K562 (cell line): ENCODE measurements around the gene CSTPP1.

Experiments
- CBFB ChIP-seq: sonication (generic); formaldehyde crosslinking; IDR thresholded peaks from 2 replicates; pipeline ENCODE4 v1.4.0; 2020; ENCODE audit warnings: mild to moderate bottlenecking, missing genetic modification reagents
- CBX5 ChIP-seq: IDR thresholded peaks from 2 replicates; pipeline ENCODE4 v1.6.1; 2014; ENCODE audit warnings: low read depth, borderline replicate concordance
- MTA2 ChIP-seq: fragments of 450-650 bp; IDR thresholded peaks from 2 replicates; pipeline ENCODE4 v1.6.1; 2016; ENCODE audit warnings: low read depth
- PCBP1 ChIP-seq: fragments of 200-400 bp; formaldehyde crosslinking; IDR thresholded peaks from 2 replicates; pipeline ENCODE4 v1.6.1; 2018; ENCODE audit warnings: mild to moderate bottlenecking, low read depth, low read length; ENCODE audit not compliant: poor library complexity, severe bottlenecking
- POLR2A ChIP-seq: fragments of 450-650 bp; conservative IDR thresholded peaks from 2 replicates; pipeline ENCODE4 v1.6.1; 2016
- POLR2AphosphoS5 ChIP-seq: IDR thresholded peaks from 2 replicates; pipeline ENCODE4 v1.6.1; 2011; ENCODE audit warnings: mild to moderate bottlenecking, low read depth, low read length, moderate library complexity; ENCODE audit not compliant: control insufficient read depth, insufficient read depth
- TEAD2 ChIP-seq: fragments of 450-650 bp; IDR thresholded peaks from 2 replicates; pipeline ENCODE4 v1.6.1; 2016; ENCODE audit warnings: missing genetic modification characterization, control low read depth, missing compliant biosample characterization
- ZNF274 ChIP-seq: IDR thresholded peaks from 2 replicates; pipeline ENCODE4 v1.6.1; 2011; ENCODE audit warnings: low read depth, mild to moderate bottlenecking, low read length, moderate library complexity, borderline replicate concordance
- ZNF282 ChIP-seq: sonication (generic); formaldehyde crosslinking; IDR thresholded peaks from 2 replicates; pipeline ENCODE4 v1.8.1; 2023; ENCODE audit warnings: missing genetic modification reagents
- ZNF584 ChIP-seq: fragments of 200-800 bp; sonication (Bioruptor generic); IDR thresholded peaks from 2 replicates; pipeline ENCODE4 v1.6.1; 2016; ENCODE audit warnings: low read depth, mild to moderate bottlenecking, missing genetic modification characterization, missing compliant biosample characterization
- TF ChIP-seq, protein P1 (sequence below): fragments of 450-650 bp; IDR thresholded peaks from 2 replicates; pipeline ENCODE4 v1.6.1; 2016; ENCODE audit warnings: low read depth, mild to moderate bottlenecking, moderate library complexity
- TF ChIP-seq, protein P2 (sequence below): sonication (generic); formaldehyde crosslinking; IDR thresholded peaks from 2 replicates; pipeline ENCODE4 v1.8.1; 2023; ENCODE audit warnings: mild to moderate bottlenecking, missing genetic modification reagents
- TF ChIP-seq, protein P3 (sequence below), 2 experiments: fragments of 450-650 bp in 1 of 2; sonication (generic) in 1 of 2; formaldehyde crosslinking in 1 of 2; IDR thresholded peaks in 1 of 2; conservative IDR thresholded peaks in 1 of 2; 2 replicates each; pipeline versions ENCODE4 v1.6.1 to v1.8.1; 2016 to 2023; ENCODE audit warnings: mild to moderate bottlenecking in 2 of 2, moderate library complexity in 2 of 2, inconsistent platforms in 1 of 2, missing genetic modification reagents in 1 of 2
- TF ChIP-seq, protein P4 (sequence below), 3 experiments: IDR thresholded peaks in 2 of 3; conservative IDR thresholded peaks in 1 of 3; 2 replicates each; pipeline ENCODE4 v1.5.1; 2011 to 2012; ENCODE audit warnings: low read length in 3 of 3, mild to moderate bottlenecking in 3 of 3, control low read depth in 2 of 3, improper control_type of control experiment in 1 of 3, inconsistent platforms in 1 of 3, low read depth in 1 of 3, mixed read lengths in 1 of 3, moderate library complexity in 1 of 3; ENCODE audit not compliant: insufficient read depth in 2 of 3

DNA sequence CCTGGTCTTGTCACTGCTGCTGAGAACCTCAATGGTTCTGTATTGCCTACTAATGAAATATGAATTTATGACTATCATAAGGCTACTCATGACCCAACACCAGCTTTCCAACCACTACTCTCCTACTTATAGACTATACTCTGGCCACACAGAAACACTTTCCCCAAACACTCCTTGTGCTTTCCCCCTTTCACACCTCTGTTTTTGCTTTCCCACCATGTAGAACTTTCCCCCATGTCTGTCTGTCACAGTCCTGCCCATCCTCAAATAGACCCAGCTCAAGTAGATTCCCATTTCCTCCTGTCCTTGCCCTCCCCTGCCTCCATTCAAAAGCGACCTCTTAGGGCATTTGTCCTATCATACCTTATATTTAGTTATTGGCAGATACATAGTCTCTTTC lies 134.2 kb downstream of the CSTPP1 start:
- TF ChIP-seq, protein P1, sequence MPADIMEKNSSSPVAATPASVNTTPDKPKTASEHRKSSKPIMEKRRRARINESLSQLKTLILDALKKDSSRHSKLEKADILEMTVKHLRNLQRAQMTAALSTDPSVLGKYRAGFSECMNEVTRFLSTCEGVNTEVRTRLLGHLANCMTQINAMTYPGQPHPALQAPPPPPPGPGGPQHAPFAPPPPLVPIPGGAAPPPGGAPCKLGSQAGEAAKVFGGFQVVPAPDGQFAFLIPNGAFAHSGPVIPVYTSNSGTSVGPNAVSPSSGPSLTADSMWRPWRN, result no peak
- no peak for TF ChIP-seq ZNF282 (CRISPR knock-in tag)
- TF ChIP-seq, protein P2, sequence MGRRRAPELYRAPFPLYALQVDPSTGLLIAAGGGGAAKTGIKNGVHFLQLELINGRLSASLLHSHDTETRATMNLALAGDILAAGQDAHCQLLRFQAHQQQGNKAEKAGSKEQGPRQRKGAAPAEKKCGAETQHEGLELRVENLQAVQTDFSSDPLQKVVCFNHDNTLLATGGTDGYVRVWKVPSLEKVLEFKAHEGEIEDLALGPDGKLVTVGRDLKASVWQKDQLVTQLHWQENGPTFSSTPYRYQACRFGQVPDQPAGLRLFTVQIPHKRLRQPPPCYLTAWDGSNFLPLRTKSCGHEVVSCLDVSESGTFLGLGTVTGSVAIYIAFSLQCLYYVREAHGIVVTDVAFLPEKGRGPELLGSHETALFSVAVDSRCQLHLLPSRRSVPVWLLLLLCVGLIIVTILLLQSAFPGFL (CRISPR knock-in tag), result no peak
- TF ChIP-seq TEAD2, result no peak
- no peak for TF ChIP-seq ZNF274
- TF ChIP-seq ZNF584, result no peak
- TF ChIP-seq, protein P3, sequence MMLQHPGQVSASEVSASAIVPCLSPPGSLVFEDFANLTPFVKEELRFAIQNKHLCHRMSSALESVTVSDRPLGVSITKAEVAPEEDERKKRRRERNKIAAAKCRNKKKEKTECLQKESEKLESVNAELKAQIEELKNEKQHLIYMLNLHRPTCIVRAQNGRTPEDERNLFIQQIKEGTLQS (IDR thresholded peaks at IDR 0.05), result no peak
- TF ChIP-seq, protein P3 (CRISPR knock-in tag; conservative IDR thresholded peaks at IDR 0.05), result no peak
- TF ChIP-seq POLR2A, result no peak
- TF ChIP-seq MTA2, result no peak
- no peak for TF ChIP-seq CBX5
- no peak for TF ChIP-seq POLR2AphosphoS5
- no peak for TF ChIP-seq CBFB (CRISPR knock-in tag)
- TF ChIP-seq, protein P4, sequence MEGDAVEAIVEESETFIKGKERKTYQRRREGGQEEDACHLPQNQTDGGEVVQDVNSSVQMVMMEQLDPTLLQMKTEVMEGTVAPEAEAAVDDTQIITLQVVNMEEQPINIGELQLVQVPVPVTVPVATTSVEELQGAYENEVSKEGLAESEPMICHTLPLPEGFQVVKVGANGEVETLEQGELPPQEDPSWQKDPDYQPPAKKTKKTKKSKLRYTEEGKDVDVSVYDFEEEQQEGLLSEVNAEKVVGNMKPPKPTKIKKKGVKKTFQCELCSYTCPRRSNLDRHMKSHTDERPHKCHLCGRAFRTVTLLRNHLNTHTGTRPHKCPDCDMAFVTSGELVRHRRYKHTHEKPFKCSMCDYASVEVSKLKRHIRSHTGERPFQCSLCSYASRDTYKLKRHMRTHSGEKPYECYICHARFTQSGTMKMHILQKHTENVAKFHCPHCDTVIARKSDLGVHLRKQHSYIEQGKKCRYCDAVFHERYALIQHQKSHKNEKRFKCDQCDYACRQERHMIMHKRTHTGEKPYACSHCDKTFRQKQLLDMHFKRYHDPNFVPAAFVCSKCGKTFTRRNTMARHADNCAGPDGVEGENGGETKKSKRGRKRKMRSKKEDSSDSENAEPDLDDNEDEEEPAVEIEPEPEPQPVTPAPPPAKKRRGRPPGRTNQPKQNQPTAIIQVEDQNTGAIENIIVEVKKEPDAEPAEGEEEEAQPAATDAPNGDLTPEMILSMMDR (IDR thresholded peaks at IDR 0.05 in 2 of 3, conservative IDR thresholded peaks at IDR 0.05 in 1 of 3; ENCODE audit: insufficient read depth in 2 of 3, low read depth in 1 of 3, low read length in 3 of 3), result no peak
- no peak for TF ChIP-seq PCBP1
